RPMI7951 (cell line): ENCODE measurements around the gene CARM1. TPM values are rescaled to one million over a fixed set of nuclear protein-coding genes. Genes with fewer than 3 reads are reported as not detected.
"Not testable (repeated sequence)": the region's sequence is repeated elsewhere in the genome, so short reads cannot be mapped to it uniquely, and the experiment has no call there.

Source experiments
- DNase-seq: peaks from one replicate; pipeline ENCODE4 v3.0.0-alpha.2; 2012; ENCODE audit warnings: low read depth
- total RNA-seq: library from RNA; depleted of rRNA; stranded (reverse); fragments of >200 nt; shearing (Covaris generic); gene quantifications from 2 replicates; pipeline ENCODE4 v1.2.3, GENCODE V29; 2014

The CARM1 gene
- total RNA-seq, 1 experiment from 2014 or later, result 23.9 TPM

- peak; percentile 97 for DNase-seq
These were observed 57.4 kb downstream of the CARM1 start, which contains the start of the genes TIMM29 and YIPF2 for GRCh38 chr19:10928563-10929401. TSS of gene TIMM29 (plus strand) at chr19:10928811. CDS start at chr19:10928823, 12 bp downstream. TSS of gene YIPF2 (minus strand) at chr19:10928639. CDS start at chr19:10928410, 229 bp downstream.

GRCh38 chr19:10929402-10929794, 58.0 kb downstream of the CARM1 start:
- DNase-seq, result no peak

- no peak for DNase-seq
These were observed 64.2 kb downstream of the CARM1 start for GRCh38 chr19:10935371-10936059.

GRCh38 chr19:10936661-10937084, 65.3 kb downstream of the CARM1 start:
- peak; percentile 78 for DNase-seq

- not testable (repeated sequence) for DNase-seq
These were observed 70.3 kb downstream of the CARM1 start for GRCh38 chr19:10941649-10942048.

- DNase-seq, result not testable (repeated sequence)
These were observed 72.1 kb downstream of the CARM1 start for GRCh38 chr19:10943412-10943811.

GRCh38 chr19:10945264-10945663, 73.9 kb downstream of the CARM1 start:
- no peak for DNase-seq

GRCh38 chr19:10946958-10947657, 75.8 kb downstream of the CARM1 start:
- no peak for DNase-seq

GRCh38 chr19:10952809-10953208, 81.5 kb downstream of the CARM1 start:
- DNase-seq, result no peak

- DNase-seq, result not testable (repeated sequence)
These were observed 88.1 kb downstream of the CARM1 start for GRCh38 chr19:10959277-10959968.

- peak; percentile 92 for DNase-seq
These were observed 89.1 kb downstream of the CARM1 start, which contains the start of gene SMARCA4 for GRCh38 chr19:10960314-10961072. TSS of gene SMARCA4 (plus strand) at chr19:10961030. CDS start at chr19:10984152, 23,122 bp downstream.

GRCh38 chr19:10961073-10961860, 89.9 kb downstream of the CARM1 start:
- peak; percentile 27 for DNase-seq

- DNase-seq, result no peak
These were observed 91.5 kb downstream of the CARM1 start for GRCh38 chr19:10962863-10963262.

GRCh38 chr19:10963865-10964264, 92.5 kb downstream of the CARM1 start:
- DNase-seq, result no peak

GRCh38 chr19:10964903-10965302, 93.5 kb downstream of the CARM1 start:
- no peak for DNase-seq

GRCh38 chr19:10965398-10965797, 94.0 kb downstream of the CARM1 start:
- DNase-seq, result no peak

- no peak for DNase-seq
These were observed 95.5 kb downstream of the CARM1 start for GRCh38 chr19:10966809-10967208.

GRCh38 chr19:10968527-10969135, 97.3 kb downstream of the CARM1 start:
- no peak for DNase-seq

GRCh38 chr19:10971107-10971726, 99.9 kb downstream of the CARM1 start:
- no peak for DNase-seq
